IMR-90 (cell line): ENCODE results near the gene FCRL1. TPM values are rescaled to one million over a fixed set of nuclear protein-coding genes. Genes with fewer than 3 reads are reported as not detected.

ENCODE experiments used
- ATAC-seq: fragments of 200-7000 bp; cut with Tn5 transposase; 2 replicates; pipeline ENCODE4 v1.9.1; 2020; ENCODE audit warnings: low read depth, mild to moderate bottlenecking, moderate library complexity
- BruUV-seq: library from RNA; stranded (reverse); fragments of 400-500 nt; replicated peaks from 2 replicates; lab custom pipeline; 2021; lab: Mats Ljungman, UMichigan
- CTCF ChIA-PET: fragments of 300-600 bp; formaldehyde crosslinking; extraction: SDS; loops from one replicate; lab custom pipeline; 2021; ENCODE audit warnings: antibody characterized with exemption; lab: Yijun Ruan, JAX
- POLR2A ChIA-PET: fragments of 300-600 bp; sonication (Branson Sonifier 250); formaldehyde crosslinking; loops from one replicate; lab custom pipeline; 2022; ENCODE audit warnings: antibody characterized with exemption; ENCODE audit not compliant: unreplicated experiment; lab: Charles Lee
- DNase-seq: peaks from one replicate; pipeline ENCODE4 v3.0.0; 2013
- H2AFZ ChIP-seq: replicated peaks from 2 replicates; pipeline ENCODE3; 2013; ENCODE audit warnings: low read length, mild to moderate bottlenecking; ENCODE audit not compliant: poor library complexity
- H2AK5ac ChIP-seq: 2 replicates; pipeline ENCODE4 v1.6.1; 2013; ENCODE audit warnings: low read depth, low read length, inconsistent platforms
- H2AK9ac ChIP-seq: replicated peaks from 2 replicates; pipeline ENCODE3; 2013; ENCODE audit warnings: mild to moderate bottlenecking, low read depth, low read length, moderate library complexity; ENCODE audit not compliant: poor library complexity
- H2BK120ac ChIP-seq: 2 replicates; pipeline ENCODE4 v1.6.1; 2013; ENCODE audit warnings: low read depth, low read length, inconsistent platforms
- H2BK15ac ChIP-seq: 3 replicates; pipeline ENCODE4 v1.6.1; 2013; ENCODE audit warnings: low read depth, low read length, inconsistent platforms
- H2BK20ac ChIP-seq: 2 replicates; pipeline ENCODE4 v1.6.1; 2013; ENCODE audit warnings: low read depth, mild to moderate bottlenecking, inconsistent platforms, low read length, moderate library complexity
- H2BK5ac ChIP-seq: 2 replicates; pipeline ENCODE4 v1.6.1; 2013; ENCODE audit warnings: mild to moderate bottlenecking, low read depth, low read length, inconsistent platforms; ENCODE audit not compliant: poor library complexity, severe bottlenecking
- H3K14ac ChIP-seq: replicated peaks from 2 replicates; pipeline ENCODE4 v1.6.1; 2013; ENCODE audit warnings: low read depth, low read length, inconsistent platforms
- H3K18ac ChIP-seq: 2 replicates; pipeline ENCODE4 v1.6.1; 2013; ENCODE audit warnings: low read depth, low read length, control low read depth
- H3K23ac ChIP-seq: 2 replicates; pipeline ENCODE4 v1.6.1; 2013; ENCODE audit warnings: low read depth, low read length, inconsistent platforms
- H3K27ac ChIP-seq: 2 replicates; pipeline ENCODE4 v1.5.1; 2013; ENCODE audit warnings: mild to moderate bottlenecking, control low read depth, low read length; ENCODE audit not compliant: insufficient read depth
- H3K27me3 ChIP-seq: 2 replicates; pipeline ENCODE4 v1.6.1; 2013; ENCODE audit warnings: low read length; ENCODE audit not compliant: control insufficient read depth, insufficient read depth
- H3K36me3 ChIP-seq: 2 replicates; pipeline ENCODE4 v1.6.1; 2013; ENCODE audit warnings: low read length, mixed read lengths; ENCODE audit not compliant: control insufficient read depth, insufficient read depth
- H3K4ac ChIP-seq: 2 replicates; pipeline ENCODE4 v1.6.1; 2013; ENCODE audit warnings: low read depth, low read length, inconsistent platforms
- H3K4me1 ChIP-seq: 2 replicates; pipeline ENCODE4 v1.6.1; 2013; ENCODE audit warnings: low read length, mixed read lengths; ENCODE audit not compliant: control insufficient read depth, insufficient read depth
- H3K4me2 ChIP-seq: 2 replicates; pipeline ENCODE4 v1.6.1; 2013; ENCODE audit warnings: low read depth, mild to moderate bottlenecking, control low read depth, low read length, moderate library complexity
- H3K4me3 ChIP-seq: 2 replicates; pipeline ENCODE4 v1.5.1; 2013; ENCODE audit warnings: low read depth, mild to moderate bottlenecking, control low read depth, low read length, moderate library complexity; ENCODE audit not compliant: insufficient read depth
- H3K56ac ChIP-seq: 2 replicates; pipeline ENCODE4 v1.6.1; 2013; ENCODE audit warnings: low read length, inconsistent platforms; ENCODE audit not compliant: insufficient read depth; ENCODE audit errors: extremely low read depth
- H3K79me1 ChIP-seq, 2 experiments: 2 replicates each; pipeline ENCODE4 v1.6.1; 2013; ENCODE audit warnings: low read length in 2 of 2, inconsistent platforms in 1 of 2, low read depth in 1 of 2
- H3K9ac ChIP-seq: 2 replicates; pipeline ENCODE4 v1.6.1; 2013; ENCODE audit warnings: low read depth, low read length, control low read depth
- H3K9me1 ChIP-seq: 2 replicates; pipeline ENCODE4 v1.6.1; 2013; ENCODE audit warnings: low read length, inconsistent platforms; ENCODE audit not compliant: insufficient read depth
- H3K9me3 ChIP-seq: 2 replicates; pipeline ENCODE4 v1.6.1; 2013; ENCODE audit warnings: low read length; ENCODE audit not compliant: control insufficient read depth, insufficient read depth
- H4K20me1 ChIP-seq: 2 replicates; pipeline ENCODE4 v1.6.1; 2013; ENCODE audit warnings: low read length, inconsistent platforms; ENCODE audit not compliant: insufficient read depth
- H4K5ac ChIP-seq: 2 replicates; pipeline ENCODE4 v1.6.1; 2013; ENCODE audit warnings: mild to moderate bottlenecking, low read depth, low read length, control low read depth
- H4K8ac ChIP-seq, 2 experiments: 2 replicates each; pipeline ENCODE4 v1.6.1; 2013; ENCODE audit warnings: low read depth in 2 of 2, low read length in 2 of 2, control low read depth in 1 of 2, inconsistent platforms in 1 of 2
- H4K91ac ChIP-seq: 2 replicates; pipeline ENCODE4 v1.6.1; 2013; ENCODE audit warnings: low read depth, low read length, inconsistent platforms; ENCODE audit not compliant: insufficient read depth
- BHLHE40 ChIP-seq: fragments of 150-350 bp; IDR thresholded peaks from 2 replicates; pipeline ENCODE4 v1.6.1; 2016; ENCODE audit warnings: mild to moderate bottlenecking, low read depth, low read length
- CEBPB ChIP-seq: IDR thresholded peaks from 2 replicates; pipeline ENCODE4 v1.6.1; 2012; ENCODE audit warnings: low read depth, low read length, improper control_type of control experiment
- CHD1 ChIP-seq: IDR thresholded peaks from 2 replicates; pipeline ENCODE4 v1.6.1; 2012; ENCODE audit warnings: low read depth, low read length, improper control_type of control experiment
- ELK1 ChIP-seq: fragments of 150-350 bp; IDR thresholded peaks from 2 replicates; pipeline ENCODE4 v1.6.1; 2016; ENCODE audit warnings: low read depth, mild to moderate bottlenecking, low read length, moderate library complexity, borderline replicate concordance
- FOS ChIP-seq: fragments of 150-350 bp; IDR thresholded peaks from 2 replicates; pipeline ENCODE4 v1.6.1; 2016; ENCODE audit warnings: low read depth, low read length
- MAFK ChIP-seq: IDR thresholded peaks from 2 replicates; pipeline ENCODE4 v1.6.1; 2012; ENCODE audit warnings: low read depth, low read length, improper control_type of control experiment
- MAZ ChIP-seq: IDR thresholded peaks from 2 replicates; pipeline ENCODE4 v1.6.1; 2012; ENCODE audit warnings: low read depth, mild to moderate bottlenecking, low read length, improper control_type of control experiment, moderate library complexity, borderline replicate concordance
- MXI1 ChIP-seq: IDR thresholded peaks from 2 replicates; pipeline ENCODE4 v1.6.1; 2012; ENCODE audit warnings: low read depth, mild to moderate bottlenecking, low read length, moderate library complexity, borderline replicate concordance
- NFE2L2 ChIP-seq: fragments of 150-350 bp; IDR thresholded peaks from 2 replicates; pipeline ENCODE4 v1.6.1; 2016; ENCODE audit warnings: low read depth, mild to moderate bottlenecking, low read length
- POLR2A ChIP-seq: IDR thresholded peaks from 2 replicates; pipeline ENCODE4 v1.6.1; 2012; ENCODE audit warnings: mild to moderate bottlenecking, low read depth, low read length
- RAD21 ChIP-seq: IDR thresholded peaks from 2 replicates; pipeline ENCODE4 v1.6.1; 2012; ENCODE audit warnings: low read length, improper control_type of control experiment
- RCOR1 ChIP-seq: IDR thresholded peaks from 2 replicates; pipeline ENCODE4 v1.6.1; 2012; ENCODE audit warnings: mild to moderate bottlenecking, low read length, improper control_type of control experiment; ENCODE audit not compliant: insufficient replicate concordance
- RFX5 ChIP-seq: IDR thresholded peaks from 2 replicates; pipeline ENCODE4 v1.8.0; 2012; ENCODE audit warnings: low read depth, mild to moderate bottlenecking, low read length, moderate library complexity
- SMC3 ChIP-seq: fragments of 150-350 bp; IDR thresholded peaks from 2 replicates; pipeline ENCODE4 v1.6.1; 2016; ENCODE audit warnings: low read depth, mild to moderate bottlenecking, antibody characterized with exemption, low read length, moderate library complexity
- WGBS, 2 experiments: methylation state at CpG; one replicate each; pipeline versions ENCODE4 v1.1.5 to v1.1.7; 2013; ENCODE audit warnings: missing lambda C conversion rate in 2 of 2; ENCODE audit not compliant: insufficient read length in 1 of 2; ENCODE audit errors: extremely low coverage in 2 of 2; 5-methylcytosine and 5-hydroxymethylcytosine counted together
- dilution Hi-C: fragments of 300-500 bp; cut with HindIII; formaldehyde crosslinking; loops from one replicate; pipeline ENCODE4 v1.14.3; 2018; ENCODE audit warnings: low sequenced_read_pairs; ENCODE audit not compliant: unreplicated experiment
- in situ Hi-C: fragments of 300-500 bp; cut with MboI; formaldehyde crosslinking; loops from 3 replicates; pipeline ENCODE4 v1.14.3; 2019; ENCODE audit warnings: low sequenced_read_pairs, inconsistent platforms, mixed read lengths
- intact Hi-C: fragments of 100-400 bp; cut with micrococcal nuclease; formaldehyde crosslinking; loops from 2 replicates; pipeline ENCODE4 v1.10.0; 2022
- polyA plus RNA-seq, 3 experiments: library from polyadenylated mRNA; depleted of rRNA; stranded (reverse); fragments of >200 nt; gene quantifications; 2 replicates each; pipeline ENCODE4 v1.2.3, GENCODE V29; 2012; ENCODE audit warnings: low replicate concordance in 1 of 3
- total RNA-seq: library from RNA; depleted of rRNA; stranded (reverse); fragments of >200 nt; gene quantifications from 2 replicates; pipeline ENCODE4 v1.2.3, GENCODE V29; 2012
- TF ChIP-seq, protein P1 (sequence below): fragments of 150-350 bp; IDR thresholded peaks from 2 replicates; pipeline ENCODE4 v1.6.1; 2017; ENCODE audit warnings: mild to moderate bottlenecking, antibody characterized with exemption, low read length, low read depth
- TF ChIP-seq, protein P2 (sequence below): conservative IDR thresholded peaks from 2 replicates; pipeline ENCODE4 v1.5.1; 2012; ENCODE audit warnings: mild to moderate bottlenecking, low read depth, low read length, improper control_type of control experiment

FCRL1 gene
- total and polyA plus RNA-seq, 2 of the 4 experiments (the other 2 are of a cell fraction) = not detected

DNA sequence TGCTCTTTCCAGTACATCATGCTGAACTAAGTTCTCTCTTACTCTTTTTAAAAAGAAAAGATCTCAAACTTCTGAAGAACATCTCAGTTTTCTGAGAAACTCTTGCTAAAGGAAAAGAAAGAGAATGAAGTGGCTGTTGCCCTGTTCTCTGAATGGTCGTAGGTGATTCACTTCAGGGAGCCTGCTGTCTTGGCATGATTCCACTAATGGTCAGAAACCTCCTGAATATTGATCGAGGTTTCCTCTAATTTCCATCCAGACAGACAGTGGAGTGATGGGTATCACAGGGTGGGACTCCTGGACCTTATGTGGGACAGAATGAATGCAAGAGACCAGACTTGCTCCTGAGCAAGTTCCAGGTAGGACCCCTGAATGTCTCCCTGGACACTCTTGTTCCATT, 45.5 kb downstream of the FCRL1 start:
- Histone ChIP-seq H3K23ac (no peak overlapping the region), H3K4me1 (no peaks in the 10 kb centered on the region), H4K8ac (no peak overlapping the region), H4K5ac (no peak overlapping the region), H3K27ac (no peak overlapping the region), H2AFZ (no peak overlapping the region), H2BK20ac (no peak overlapping the region), H3K9ac (no peak overlapping the region), H3K9me1 (no peaks in the 10 kb centered on the region), H3K27me3 (no peaks in the 10 kb centered on the region), H3K9me3 (no peaks in the 10 kb centered on the region), H3K56ac (no peak overlapping the region), H4K20me1 (no peaks in the 10 kb centered on the region), H2AK5ac (no peak overlapping the region), H4K91ac (no peak overlapping the region), H3K4me2 (no peak overlapping the region), H2BK15ac (no peak overlapping the region), H3K4ac (no peak overlapping the region), H3K36me3 (no peaks in the 10 kb centered on the region), H2AK9ac (no peak overlapping the region), H3K18ac (no peak overlapping the region), H3K79me1 (no peaks in the 10 kb centered on the region), H3K4me3 (no peak overlapping the region), H3K14ac (no peak overlapping the region), H2BK120ac (no peak overlapping the region), H2BK5ac (no peak overlapping the region)
- dilution Hi-C loops (no loop called here), in situ Hi-C loops (no loop called here), intact Hi-C loops (no loop called here)
- BruUV-seq = no TSS peak
- ATAC-seq (no peak), DNase-seq (no peak)
- ChIA-PET CTCF (no interaction called here), POLR2A (no interaction called here)
- WGBS, 2 experiments = no CpG with 5 or more reads among the region's 2 CpGs
- TF ChIP-seq RFX5 (no peak), NFE2L2 (no peak), MAZ (no peak), CEBPB (no peak), MXI1 (no peak), CHD1 (no peak), ELK1 (no peak), MAFK (no peak), BHLHE40 (no peak), FOS (no peak), SMC3 (no peak), RAD21 (no peak), POLR2A (no peak), RCOR1 (no peak)
- TF ChIP-seq, protein P1, sequence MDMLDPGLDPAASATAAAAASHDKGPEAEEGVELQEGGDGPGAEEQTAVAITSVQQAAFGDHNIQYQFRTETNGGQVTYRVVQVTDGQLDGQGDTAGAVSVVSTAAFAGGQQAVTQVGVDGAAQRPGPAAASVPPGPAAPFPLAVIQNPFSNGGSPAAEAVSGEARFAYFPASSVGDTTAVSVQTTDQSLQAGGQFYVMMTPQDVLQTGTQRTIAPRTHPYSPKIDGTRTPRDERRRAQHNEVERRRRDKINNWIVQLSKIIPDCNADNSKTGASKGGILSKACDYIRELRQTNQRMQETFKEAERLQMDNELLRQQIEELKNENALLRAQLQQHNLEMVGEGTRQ = no peak
- TF ChIP-seq, protein P2, sequence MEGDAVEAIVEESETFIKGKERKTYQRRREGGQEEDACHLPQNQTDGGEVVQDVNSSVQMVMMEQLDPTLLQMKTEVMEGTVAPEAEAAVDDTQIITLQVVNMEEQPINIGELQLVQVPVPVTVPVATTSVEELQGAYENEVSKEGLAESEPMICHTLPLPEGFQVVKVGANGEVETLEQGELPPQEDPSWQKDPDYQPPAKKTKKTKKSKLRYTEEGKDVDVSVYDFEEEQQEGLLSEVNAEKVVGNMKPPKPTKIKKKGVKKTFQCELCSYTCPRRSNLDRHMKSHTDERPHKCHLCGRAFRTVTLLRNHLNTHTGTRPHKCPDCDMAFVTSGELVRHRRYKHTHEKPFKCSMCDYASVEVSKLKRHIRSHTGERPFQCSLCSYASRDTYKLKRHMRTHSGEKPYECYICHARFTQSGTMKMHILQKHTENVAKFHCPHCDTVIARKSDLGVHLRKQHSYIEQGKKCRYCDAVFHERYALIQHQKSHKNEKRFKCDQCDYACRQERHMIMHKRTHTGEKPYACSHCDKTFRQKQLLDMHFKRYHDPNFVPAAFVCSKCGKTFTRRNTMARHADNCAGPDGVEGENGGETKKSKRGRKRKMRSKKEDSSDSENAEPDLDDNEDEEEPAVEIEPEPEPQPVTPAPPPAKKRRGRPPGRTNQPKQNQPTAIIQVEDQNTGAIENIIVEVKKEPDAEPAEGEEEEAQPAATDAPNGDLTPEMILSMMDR = no peak
